ENCODE measurements around the gene PPWD1.
A peak's percentile ranks its signal among the peaks of the same experiment; 100 is the strongest.

PPWD1 gene

DNA sequence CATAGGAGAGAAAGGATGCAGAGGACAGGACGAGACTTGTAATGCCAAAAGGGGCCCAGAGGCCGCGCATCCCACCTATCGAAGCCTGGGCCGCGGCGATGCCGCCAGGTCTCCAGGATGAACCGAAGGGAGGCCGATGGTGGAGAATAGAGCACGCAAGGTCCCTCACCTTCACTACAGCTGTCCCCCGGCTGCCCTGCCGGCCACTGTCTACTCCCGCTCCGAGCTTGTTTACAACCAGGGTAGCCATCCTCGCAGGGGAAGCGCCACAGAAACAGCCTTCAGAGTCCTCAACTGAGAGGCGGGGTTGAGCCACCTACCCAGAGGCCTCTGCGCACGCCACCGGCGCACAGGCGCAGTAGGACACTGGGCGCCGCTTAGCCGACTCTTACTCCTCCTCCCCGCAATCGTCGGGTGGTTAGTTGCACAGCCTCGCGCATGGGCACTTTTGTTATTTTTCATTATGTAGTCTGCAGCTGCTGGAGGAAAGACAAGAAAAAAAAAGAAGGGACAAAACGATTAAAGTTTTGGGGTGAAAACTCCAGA lies 61.0 kb downstream of the PPWD1 start, which contains the start of gene TRIM23:
Gene TRIM23 (minus strand): TSS at position 309 of the 546 bp plus-strand sequence. CDS start 59 bp downstream, at position 250.
- peak; percentile 83 for DNase-seq

DNA sequence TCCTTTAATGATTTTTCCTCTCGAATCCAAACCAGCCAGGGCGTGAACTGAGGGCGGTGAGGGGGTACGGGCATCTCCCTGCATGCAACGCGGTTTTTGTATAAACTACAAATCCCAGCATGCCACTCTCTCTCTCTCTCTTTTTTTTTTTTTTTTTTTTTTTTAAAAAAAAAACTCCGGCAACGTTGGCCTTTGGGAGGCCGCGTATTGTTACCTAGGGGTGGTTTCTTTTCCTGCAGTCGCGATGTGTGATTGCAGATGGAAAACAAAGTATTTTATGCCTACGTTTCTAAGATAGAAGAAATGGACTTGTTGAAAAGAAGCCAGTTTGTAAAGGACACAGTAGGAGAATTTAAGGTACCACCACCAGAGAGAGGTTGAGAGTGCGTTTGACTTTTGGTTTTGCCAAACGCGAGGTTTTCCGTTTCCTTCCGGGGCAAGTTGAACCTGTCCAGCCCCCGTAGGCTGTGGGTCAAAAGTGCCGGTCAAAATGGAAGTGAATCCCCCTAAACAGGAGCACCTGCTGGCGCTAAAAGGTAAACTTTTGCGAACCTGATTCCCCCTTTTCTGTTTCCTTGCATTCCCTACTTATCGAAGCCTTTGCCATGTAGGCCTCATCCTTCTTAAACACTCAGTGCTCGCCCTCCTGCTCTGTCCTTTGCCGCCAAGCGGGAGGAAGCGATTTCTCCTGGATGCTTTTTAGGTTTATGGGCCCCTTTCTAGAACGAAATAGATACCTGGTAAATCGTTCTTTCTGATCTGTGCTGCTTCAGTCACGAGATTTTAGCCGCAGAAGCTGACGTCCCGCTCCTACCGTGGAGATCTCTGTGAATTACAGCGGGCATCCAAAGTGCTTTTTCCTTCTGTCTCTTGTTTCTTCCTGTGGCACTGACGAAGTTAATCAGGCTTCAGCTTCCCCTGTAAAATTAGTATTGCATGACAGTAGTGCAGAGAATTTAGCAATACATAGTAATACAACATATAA lies 61.8 kb downstream of the PPWD1 start, which contains the start of the genes SHLD3 and TRAPPC13:
Gene SHLD3 (plus strand): TSS at position 457 of the 985 bp plus-strand sequence. CDS start 4,561 bp downstream, outside the sequence.
Gene TRAPPC13 (plus strand): TSS at position 457 of the 985 bp plus-strand sequence. CDS start 34 bp downstream, at position 491.
- DNase-seq = peak; percentile 86

DNA sequence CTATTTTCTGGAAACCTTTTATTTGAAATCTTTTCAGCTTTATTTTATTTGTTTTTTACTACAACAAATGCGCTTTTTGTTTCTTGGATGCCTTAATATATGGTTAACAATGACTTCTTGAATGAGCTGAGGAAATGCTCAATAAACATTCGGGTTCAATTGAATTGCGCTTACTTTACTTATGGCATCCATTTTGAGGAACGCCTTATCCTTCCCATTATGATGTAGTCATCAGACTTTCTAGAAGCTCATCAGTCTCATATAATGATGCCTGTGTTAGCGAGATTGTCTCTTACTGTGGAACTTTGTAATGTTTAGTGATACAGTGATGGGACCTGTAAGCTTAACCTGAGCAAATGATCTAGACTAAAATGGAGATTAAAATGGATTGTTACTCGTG lies 62.6 kb downstream of the PPWD1 start:
- no peak for DNase-seq

DNA sequence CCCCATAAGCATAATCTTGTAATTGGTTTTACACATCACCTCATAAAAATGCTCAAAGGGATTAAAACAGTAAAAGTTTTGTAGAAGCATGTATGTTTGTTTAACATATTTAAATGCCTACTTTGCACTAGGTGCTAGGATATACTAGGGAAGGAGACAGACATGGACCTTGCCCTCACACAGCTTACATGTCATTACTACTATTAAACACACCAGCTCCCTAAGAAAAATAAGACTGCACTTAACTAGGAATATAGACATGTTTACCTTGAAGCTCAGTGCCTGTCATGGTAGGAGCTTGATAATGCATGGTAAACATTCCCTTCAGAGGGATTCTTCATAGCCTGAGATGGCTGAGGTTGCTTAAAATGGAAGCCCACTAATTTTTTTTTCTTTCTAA lies 67.9 kb downstream of the PPWD1 start:
- DNase-seq = no peak

Measured in NCI-H1105 treated with DMSO at 0.1 percent for 48 hours (cell line).